ENCODE measurements around the gene SCIN. TPM values are rescaled to one million over a fixed set of nuclear protein-coding genes. Genes with fewer than 3 reads are reported as not detected.

Gene SCIN
- total RNA-seq, 1 experiment from 2014 or later = 0.39 TPM

DNA sequence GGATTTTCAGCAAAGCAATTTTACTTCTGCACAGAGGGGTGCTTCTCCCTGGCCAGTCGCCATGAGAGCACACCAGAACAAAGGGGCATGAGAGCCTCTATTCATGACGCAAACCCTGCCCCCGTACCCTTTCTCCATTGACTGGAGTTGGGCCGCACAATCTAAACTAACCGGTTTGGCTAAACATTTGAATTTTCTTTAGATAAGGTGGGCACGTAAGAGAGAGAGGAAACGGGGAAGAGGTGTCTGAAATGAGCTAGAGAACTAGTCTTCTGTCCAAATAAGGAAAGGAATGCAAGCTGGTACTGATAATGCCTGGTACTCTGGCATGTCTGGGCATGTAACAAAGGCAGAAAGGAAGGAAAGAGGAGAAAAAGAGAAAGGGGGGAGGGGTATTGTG, 13.2 kb upstream of the SCIN start:
- H3K27me3 ChIP-seq (replicated peaks; ENCODE audit: insufficient read depth, low read depth, low read length, poor library complexity) = no peaks in the 10 kb centered on the region
- peak; percentile 13 for DNase-seq (ENCODE audit: low spot score)
- intact Hi-C loops (cut with micrococcal nuclease; ENCODE audit: unreplicated experiment) = no loop called here
- H3K9me3 ChIP-seq (ENCODE audit: low read depth, low read length, poor library complexity, severe bottlenecking) = no peaks in the 10 kb centered on the region
- CTCF ChIA-PET = no interaction called here
- H3K4me1 ChIP-seq (ENCODE audit: insufficient read depth, low read length, poor library complexity, severe bottlenecking) = no peaks in the 10 kb centered on the region
- BruUV-seq (replicated peaks) = no TSS peak
- H3K36me3 ChIP-seq (ENCODE audit: insufficient read depth, low read length, poor library complexity, severe bottlenecking) = no peaks in the 10 kb centered on the region
- H3K4me3 ChIP-seq (ENCODE audit: low read depth, low read length, poor library complexity, severe bottlenecking) = no peak overlapping the region
- TF ChIP-seq, protein P1, sequence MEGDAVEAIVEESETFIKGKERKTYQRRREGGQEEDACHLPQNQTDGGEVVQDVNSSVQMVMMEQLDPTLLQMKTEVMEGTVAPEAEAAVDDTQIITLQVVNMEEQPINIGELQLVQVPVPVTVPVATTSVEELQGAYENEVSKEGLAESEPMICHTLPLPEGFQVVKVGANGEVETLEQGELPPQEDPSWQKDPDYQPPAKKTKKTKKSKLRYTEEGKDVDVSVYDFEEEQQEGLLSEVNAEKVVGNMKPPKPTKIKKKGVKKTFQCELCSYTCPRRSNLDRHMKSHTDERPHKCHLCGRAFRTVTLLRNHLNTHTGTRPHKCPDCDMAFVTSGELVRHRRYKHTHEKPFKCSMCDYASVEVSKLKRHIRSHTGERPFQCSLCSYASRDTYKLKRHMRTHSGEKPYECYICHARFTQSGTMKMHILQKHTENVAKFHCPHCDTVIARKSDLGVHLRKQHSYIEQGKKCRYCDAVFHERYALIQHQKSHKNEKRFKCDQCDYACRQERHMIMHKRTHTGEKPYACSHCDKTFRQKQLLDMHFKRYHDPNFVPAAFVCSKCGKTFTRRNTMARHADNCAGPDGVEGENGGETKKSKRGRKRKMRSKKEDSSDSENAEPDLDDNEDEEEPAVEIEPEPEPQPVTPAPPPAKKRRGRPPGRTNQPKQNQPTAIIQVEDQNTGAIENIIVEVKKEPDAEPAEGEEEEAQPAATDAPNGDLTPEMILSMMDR (conservative IDR thresholded peaks at IDR 0.05; ENCODE audit: low read depth, low read length) = no peak
- TF ChIP-seq EZH2 (IDR thresholded peaks at IDR 0.05; ENCODE audit: borderline replicate concordance, low read depth, low read length, poor library complexity, severe bottlenecking) = no peak
- POLR2A ChIA-PET (ENCODE audit: low non-redundant PET) = no interaction called here
- H3K27ac ChIP-seq (ENCODE audit: low read depth, low read length, poor library complexity, severe bottlenecking) = no peak overlapping the region

DNA sequence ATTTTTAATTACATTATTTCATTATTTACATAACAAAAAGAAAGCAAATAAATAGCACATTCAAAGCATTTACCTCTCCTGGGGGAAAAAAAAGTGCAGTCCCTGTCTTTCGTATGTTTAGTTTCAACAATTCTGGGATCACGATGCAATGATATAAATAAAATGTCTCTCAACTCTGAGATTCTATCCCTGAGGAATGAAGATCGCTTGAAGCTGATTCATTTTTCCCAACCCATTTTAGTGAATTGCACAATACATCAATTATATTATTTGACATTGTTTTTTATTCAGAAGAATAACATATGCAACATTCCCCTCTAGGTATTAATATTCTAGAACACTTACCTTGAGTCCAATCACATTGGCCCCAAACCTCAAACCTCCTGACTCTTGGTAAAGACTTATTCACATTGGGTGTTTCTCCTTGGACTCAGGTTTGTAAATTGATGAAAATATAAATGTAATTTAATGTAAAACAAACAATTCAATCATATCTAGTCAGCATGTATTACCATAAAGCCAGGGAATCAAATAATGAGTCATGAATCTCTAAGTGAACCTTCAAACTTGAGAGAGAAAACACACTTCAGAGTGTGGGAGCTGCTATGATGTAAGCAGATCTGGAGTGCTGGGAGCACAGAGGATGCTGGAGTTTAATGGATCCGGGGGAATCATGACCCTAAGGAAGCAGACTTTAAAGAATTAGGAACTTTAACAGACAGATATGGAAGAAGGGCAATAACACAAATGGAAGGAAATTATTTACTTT, 5.3 kb upstream of the SCIN start:
- H3K4me1 ChIP-seq (ENCODE audit: insufficient read depth, low read length, poor library complexity, severe bottlenecking) = no peaks in the 10 kb centered on the region
- H3K27ac ChIP-seq (ENCODE audit: low read depth, low read length, poor library complexity, severe bottlenecking) = no peak overlapping the region
- peaks cover 11% of the 10 kb centered on the region for H3K27me3 ChIP-seq (replicated peaks; ENCODE audit: insufficient read depth, low read depth, low read length, poor library complexity)
- TF ChIP-seq, protein P1 (conservative IDR thresholded peaks at IDR 0.05; ENCODE audit: low read depth, low read length) = no peak
- TF ChIP-seq EZH2 (IDR thresholded peaks at IDR 0.05; ENCODE audit: borderline replicate concordance, low read depth, low read length, poor library complexity, severe bottlenecking) = no peak
- no peaks in the 10 kb centered on the region for H3K36me3 ChIP-seq (ENCODE audit: insufficient read depth, low read length, poor library complexity, severe bottlenecking)
- POLR2A ChIA-PET (ENCODE audit: low non-redundant PET) = no interaction called here
- DNase-seq (ENCODE audit: low spot score) = no peak
- BruUV-seq (replicated peaks) = no TSS peak
- CTCF ChIA-PET = no interaction called here
- no peaks in the 10 kb centered on the region for H3K9me3 ChIP-seq (ENCODE audit: low read depth, low read length, poor library complexity, severe bottlenecking)
- intact Hi-C loops (cut with micrococcal nuclease; ENCODE audit: unreplicated experiment) = no loop called here
- H3K4me3 ChIP-seq (ENCODE audit: low read depth, low read length, poor library complexity, severe bottlenecking) = no peak overlapping the region

DNA sequence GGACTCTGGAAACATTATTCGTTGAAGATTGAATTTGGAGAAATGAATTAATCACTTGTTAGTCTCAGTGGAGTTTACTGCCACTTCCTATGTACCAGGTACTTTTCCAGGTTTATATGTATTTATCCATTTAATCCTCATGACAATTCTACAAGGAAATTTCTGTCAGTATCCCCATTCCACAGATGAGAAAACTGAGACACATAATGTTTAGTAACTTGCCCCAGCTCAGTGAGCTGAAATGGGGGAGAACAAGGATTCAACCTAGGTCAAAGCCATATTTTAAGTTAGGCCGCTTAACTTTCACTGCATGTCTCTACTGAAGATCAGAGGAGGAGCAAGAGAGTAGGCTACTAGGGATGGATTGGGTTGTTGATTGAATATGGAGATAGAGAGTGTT, 4.6 kb upstream of the SCIN start:
- ChIA-PET POLR2A (ENCODE audit: low non-redundant PET) (no interaction called here), CTCF (no interaction called here)
- Histone ChIP-seq H3K4me1 (ENCODE audit: insufficient read depth, low read length, poor library complexity, severe bottlenecking) (no peaks in the 10 kb centered on the region), H3K27me3 (replicated peaks; ENCODE audit: insufficient read depth, low read depth, low read length, poor library complexity) (peaks cover 16% of the 10 kb centered on the region), H3K36me3 (ENCODE audit: insufficient read depth, low read length, poor library complexity, severe bottlenecking) (no peaks in the 10 kb centered on the region), H3K4me3 (ENCODE audit: low read depth, low read length, poor library complexity, severe bottlenecking) (no peak overlapping the region), H3K27ac (ENCODE audit: low read depth, low read length, poor library complexity, severe bottlenecking) (no peak overlapping the region), H3K9me3 (ENCODE audit: low read depth, low read length, poor library complexity, severe bottlenecking) (no peaks in the 10 kb centered on the region)
- no peak for DNase-seq (ENCODE audit: low spot score)
- BruUV-seq (replicated peaks) = no TSS peak
- TF ChIP-seq, protein P1 (conservative IDR thresholded peaks at IDR 0.05; ENCODE audit: low read depth, low read length) = no peak
- no peak for TF ChIP-seq EZH2 (IDR thresholded peaks at IDR 0.05; ENCODE audit: borderline replicate concordance, low read depth, low read length, poor library complexity, severe bottlenecking)
- intact Hi-C loops (cut with micrococcal nuclease; ENCODE audit: unreplicated experiment) = no loop called here

Measured in A673 (cell line).